GM18505 (cell line): ENCODE data around the gene ARMC8.

Experiments
- ATAC-seq: cut with Tn5 transposase; IDR thresholded peaks from one replicate; pipeline ENCODE4 v1.9.1; 2021; ENCODE audit not compliant: unreplicated experiment
- POLR2A ChIP-seq: IDR thresholded peaks from 4 replicates; pipeline ENCODE4 v1.6.1; 2011; ENCODE audit warnings: borderline replicate concordance; ENCODE audit not compliant: insufficient read depth, insufficient read length; ENCODE audit errors: extremely low read depth

The ARMC8 gene

GRCh38 chr3:138323971-138324370, 136.9 kb downstream of the ARMC8 start:
- no peak for ATAC-seq
- TF ChIP-seq POLR2A = no peak

GRCh38 chr3:138325990-138326389, 138.9 kb downstream of the ARMC8 start:
- no peak for TF ChIP-seq POLR2A
- no peak for ATAC-seq

GRCh38 chr3:138326866-138327595, 139.9 kb downstream of the ARMC8 start:
- TF ChIP-seq POLR2A = no peak
- no peak for ATAC-seq

GRCh38 chr3:138327831-138328230, 140.7 kb downstream of the ARMC8 start:
- no peak for TF ChIP-seq POLR2A
- no peak for ATAC-seq

GRCh38 chr3:138328341-138328740, 141.2 kb downstream of the ARMC8 start:
- no peak for ATAC-seq
- TF ChIP-seq POLR2A = no peak

- ATAC-seq = peak; percentile 67
Observed at GRCh38 chr3:138329127-138329983, 142.3 kb downstream of the ARMC8 start, which contains the start of gene NME9. Gene NME9, minus strand, starts transcription at chr3:138329851. Its CDS starts 516 bp downstream, at chr3:138329335.

GRCh38 chr3:138329984-138330293, 142.8 kb downstream of the ARMC8 start:
- no peak for TF ChIP-seq POLR2A
- no peak for ATAC-seq

More at GRCh38 chr3:138329127-138329983, 142.3 kb downstream of the ARMC8 start, which contains the start of gene NME9:
- no peak for TF ChIP-seq POLR2A

- TF ChIP-seq POLR2A = no peak
- ATAC-seq = no peak
Observed at GRCh38 chr3:138331143-138331894, 144.2 kb downstream of the ARMC8 start.

- TF ChIP-seq POLR2A = no peak
- ATAC-seq = no peak
Observed at GRCh38 chr3:138332472-138333073, 145.5 kb downstream of the ARMC8 start.

- ATAC-seq = no peak
- no peak for TF ChIP-seq POLR2A
Observed at GRCh38 chr3:138334608-138335007, 147.5 kb downstream of the ARMC8 start.

GRCh38 chr3:138336454-138336999, 149.4 kb downstream of the ARMC8 start:
- no peak for TF ChIP-seq POLR2A
- no peak for ATAC-seq

- no peak for ATAC-seq
- TF ChIP-seq POLR2A = no peak
Observed at GRCh38 chr3:138338244-138338643, 151.1 kb downstream of the ARMC8 start.

- TF ChIP-seq POLR2A = no peak
Observed at GRCh38 chr3:138338811-138339210, 151.7 kb downstream of the ARMC8 start.

More at GRCh38 chr3:138338811-138339210, 151.7 kb downstream of the ARMC8 start:
- ATAC-seq = no peak
